ENCODE measurements around the gene CFAP61. TPM values are rescaled to one million over a fixed set of nuclear protein-coding genes. Genes with fewer than 3 reads are reported as not detected.

The CFAP61 gene
- total RNA-seq, 4 donors from 2014 or later: 0.19 to 1.4 (median 1.1) TPM

GRCh38 chr20:20246996-20247633 is 194.8 kb downstream of the CFAP61 start:
- WGBS, 2 donors: 74 to 76% methylated on average over 15 of the region's 15 CpGs
- H3K4me3 ChIP-seq (ENCODE audit: low read depth, poor library complexity, severe bottlenecking): no peak overlapping the region
- TF ChIP-seq POLR2A (IDR thresholded peaks at IDR 0.05) (no peak), CTCF (IDR thresholded peaks at IDR 0.05) (no peak)
- intact Hi-C loops (cut with DNase I; ENCODE audit: low total_unique reads): no loop called here
- no peak for DNase-seq (ENCODE audit: low spot score in 2 of 2)

GRCh38 chr20:20248620-20249200 is 196.4 kb downstream of the CFAP61 start:
- 85 to 87% methylated on average over 6 of the region's 6 CpGs for WGBS, 2 donors
- intact Hi-C loops (cut with DNase I; ENCODE audit: low total_unique reads): no loop called here
- DNase-seq (ENCODE audit: low spot score in 2 of 2): no peak
- H3K4me3 ChIP-seq (ENCODE audit: low read depth, poor library complexity, severe bottlenecking): no peak overlapping the region
- no peak for TF ChIP-seq CTCF (IDR thresholded peaks at IDR 0.05)
- TF ChIP-seq POLR2A (IDR thresholded peaks at IDR 0.05): no peak

- H3K4me3 ChIP-seq (ENCODE audit: low read depth, poor library complexity, severe bottlenecking): no peak overlapping the region
- DNase-seq (ENCODE audit: low spot score in 2 of 2): no peak
- TF ChIP-seq POLR2A (IDR thresholded peaks at IDR 0.05): no peak
- intact Hi-C loops (cut with DNase I; ENCODE audit: low total_unique reads): no loop called here
- 86% methylated on average over 10 of the region's 10 CpGs for WGBS, 2 donors
Measured at GRCh38 chr20:20251317-20251716, 199.0 kb downstream of the CFAP61 start.

- WGBS, 2 donors: 52 to 53% methylated on average over 8 of the region's 8 CpGs
- H3K4me3 ChIP-seq (ENCODE audit: low read depth, poor library complexity, severe bottlenecking): no peak overlapping the region
- TF ChIP-seq POLR2A (IDR thresholded peaks at IDR 0.05) (no peak), CTCF (IDR thresholded peaks at IDR 0.05) (no peak)
- intact Hi-C loops (cut with DNase I; ENCODE audit: low total_unique reads): no loop called here
- DNase-seq (ENCODE audit: low spot score in 2 of 2): no peak
Measured at GRCh38 chr20:20251836-20252235, 199.5 kb downstream of the CFAP61 start.

GRCh38 chr20:20253039-20253743 is 200.9 kb downstream of the CFAP61 start:
- WGBS, 2 donors: 71 to 88% methylated on average over 6 of the region's 6 CpGs
- no peak overlapping the region for H3K4me3 ChIP-seq (ENCODE audit: low read depth, poor library complexity, severe bottlenecking)
- no peak for TF ChIP-seq CTCF (IDR thresholded peaks at IDR 0.05)
- TF ChIP-seq POLR2A (IDR thresholded peaks at IDR 0.05): no peak
- intact Hi-C loops (cut with DNase I; ENCODE audit: low total_unique reads): no loop called here
- no peak for DNase-seq (ENCODE audit: low spot score in 2 of 2)

- no peak overlapping the region for H3K4me3 ChIP-seq (ENCODE audit: low read depth, poor library complexity, severe bottlenecking)
- TF ChIP-seq CTCF (IDR thresholded peaks at IDR 0.05) (no peak), POLR2A (IDR thresholded peaks at IDR 0.05) (no peak)
- DNase-seq (ENCODE audit: low spot score in 2 of 2): no peak
- WGBS, 2 donors: 64 to 73% methylated on average over 6 of the region's 6 CpGs
- intact Hi-C loops (cut with DNase I; ENCODE audit: low total_unique reads): no loop called here
Measured at GRCh38 chr20:20253744-20254330, 201.5 kb downstream of the CFAP61 start.
